NCI-H2107 treated with DMSO at 0.1 percent for 48 hours (cell line): ENCODE measurements around the gene DYNC2H1.

Source experiments
- DNase-seq: peaks from one replicate; lab custom pipeline; 2025; ENCODE audit not compliant: unreplicated experiment; lab: John Stamatoyannopoulos, UW

DYNC2H1 gene, protein sequence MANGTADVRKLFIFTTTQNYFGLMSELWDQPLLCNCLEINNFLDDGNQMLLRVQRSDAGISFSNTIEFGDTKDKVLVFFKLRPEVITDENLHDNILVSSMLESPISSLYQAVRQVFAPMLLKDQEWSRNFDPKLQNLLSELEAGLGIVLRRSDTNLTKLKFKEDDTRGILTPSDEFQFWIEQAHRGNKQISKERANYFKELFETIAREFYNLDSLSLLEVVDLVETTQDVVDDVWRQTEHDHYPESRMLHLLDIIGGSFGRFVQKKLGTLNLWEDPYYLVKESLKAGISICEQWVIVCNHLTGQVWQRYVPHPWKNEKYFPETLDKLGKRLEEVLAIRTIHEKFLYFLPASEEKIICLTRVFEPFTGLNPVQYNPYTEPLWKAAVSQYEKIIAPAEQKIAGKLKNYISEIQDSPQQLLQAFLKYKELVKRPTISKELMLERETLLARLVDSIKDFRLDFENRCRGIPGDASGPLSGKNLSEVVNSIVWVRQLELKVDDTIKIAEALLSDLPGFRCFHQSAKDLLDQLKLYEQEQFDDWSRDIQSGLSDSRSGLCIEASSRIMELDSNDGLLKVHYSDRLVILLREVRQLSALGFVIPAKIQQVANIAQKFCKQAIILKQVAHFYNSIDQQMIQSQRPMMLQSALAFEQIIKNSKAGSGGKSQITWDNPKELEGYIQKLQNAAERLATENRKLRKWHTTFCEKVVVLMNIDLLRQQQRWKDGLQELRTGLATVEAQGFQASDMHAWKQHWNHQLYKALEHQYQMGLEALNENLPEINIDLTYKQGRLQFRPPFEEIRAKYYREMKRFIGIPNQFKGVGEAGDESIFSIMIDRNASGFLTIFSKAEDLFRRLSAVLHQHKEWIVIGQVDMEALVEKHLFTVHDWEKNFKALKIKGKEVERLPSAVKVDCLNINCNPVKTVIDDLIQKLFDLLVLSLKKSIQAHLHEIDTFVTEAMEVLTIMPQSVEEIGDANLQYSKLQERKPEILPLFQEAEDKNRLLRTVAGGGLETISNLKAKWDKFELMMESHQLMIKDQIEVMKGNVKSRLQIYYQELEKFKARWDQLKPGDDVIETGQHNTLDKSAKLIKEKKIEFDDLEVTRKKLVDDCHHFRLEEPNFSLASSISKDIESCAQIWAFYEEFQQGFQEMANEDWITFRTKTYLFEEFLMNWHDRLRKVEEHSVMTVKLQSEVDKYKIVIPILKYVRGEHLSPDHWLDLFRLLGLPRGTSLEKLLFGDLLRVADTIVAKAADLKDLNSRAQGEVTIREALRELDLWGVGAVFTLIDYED (N-terminal part only)

DNA sequence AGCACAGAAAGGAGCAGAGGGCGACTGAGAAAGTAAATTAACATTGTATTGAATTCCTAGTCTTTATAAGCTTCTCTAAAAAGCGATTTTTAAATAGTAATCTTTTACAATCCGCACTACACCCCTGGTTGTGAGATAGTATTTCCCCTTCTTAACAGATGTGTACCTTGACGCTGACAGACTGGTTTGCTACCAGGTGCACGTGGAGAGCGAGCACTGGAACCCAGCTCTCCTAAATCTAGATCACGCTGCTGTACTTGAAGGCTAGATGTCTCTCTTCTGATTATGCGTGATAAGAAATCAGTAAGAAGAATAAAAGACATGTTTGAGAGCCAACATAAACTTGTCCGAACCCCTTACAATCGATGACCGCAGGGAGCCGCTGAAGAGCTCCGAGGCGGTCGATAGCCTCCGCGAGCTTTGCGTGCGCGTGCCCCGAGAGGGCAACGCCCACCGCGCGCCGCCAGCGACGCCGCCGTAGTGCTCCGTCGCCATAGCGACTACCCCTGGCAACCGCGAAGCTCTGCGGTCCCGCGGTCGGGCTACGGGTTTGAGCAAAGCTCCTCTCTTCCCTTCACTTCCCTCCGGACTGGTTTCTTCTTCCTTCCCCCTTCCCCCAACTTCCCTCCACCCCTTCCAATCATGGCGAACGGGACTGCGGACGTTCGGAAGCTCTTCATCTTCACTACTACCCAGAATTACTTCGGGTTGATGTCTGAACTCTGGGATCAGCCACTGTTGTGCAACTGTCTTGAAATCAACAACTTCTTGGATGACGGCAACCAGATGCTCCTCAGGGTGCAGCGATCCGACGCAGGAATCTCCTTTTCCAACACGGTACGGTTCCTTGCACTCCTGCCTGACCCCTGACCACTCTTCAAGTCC, at the start of gene DYNC2H1:
DYNC2H1 (plus strand) TSS at position 494 of the 885 bp plus-strand sequence; CDS start at position 643, 149 bp downstream.
- DNase-seq, result peak; percentile 54

DNA sequence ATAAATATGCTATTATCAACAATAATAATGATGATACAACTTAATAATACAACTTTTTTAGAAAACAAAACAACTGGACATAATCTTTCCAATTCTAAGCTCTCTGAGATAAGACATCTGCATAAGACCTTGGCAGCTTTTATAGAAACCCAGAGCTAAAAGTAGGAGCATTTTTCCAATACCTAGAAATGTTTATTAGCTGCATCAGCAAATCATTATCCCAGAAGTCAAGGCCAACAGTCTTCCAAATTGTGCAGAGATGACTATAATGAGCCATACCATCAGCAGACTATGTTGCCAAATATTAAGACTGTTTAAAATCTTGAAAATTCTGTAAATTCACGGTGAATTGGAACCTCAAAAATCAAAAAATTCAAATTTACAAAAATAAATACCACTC, 47.6 kb upstream of the DYNC2H1 start:
- DNase-seq, result no peak

DNA sequence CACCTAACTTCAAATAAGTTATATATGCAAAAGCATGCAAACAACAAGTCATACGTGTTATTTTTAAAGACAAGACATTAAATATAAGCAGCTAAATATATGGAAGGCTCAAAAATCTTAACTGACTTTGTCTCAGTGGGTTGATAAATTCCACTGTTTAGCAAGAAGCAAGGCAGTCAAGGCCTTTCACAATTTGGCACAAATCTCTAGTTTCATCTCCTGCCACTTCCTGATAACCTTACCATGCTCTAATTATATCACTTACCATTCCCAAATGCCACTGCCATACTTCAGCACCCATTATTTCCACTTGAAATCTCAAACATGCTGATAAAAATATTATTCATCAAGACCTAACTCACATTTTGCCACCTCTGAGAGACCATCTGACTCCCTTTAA, 42.1 kb upstream of the DYNC2H1 start:
- no peak for DNase-seq

DNA sequence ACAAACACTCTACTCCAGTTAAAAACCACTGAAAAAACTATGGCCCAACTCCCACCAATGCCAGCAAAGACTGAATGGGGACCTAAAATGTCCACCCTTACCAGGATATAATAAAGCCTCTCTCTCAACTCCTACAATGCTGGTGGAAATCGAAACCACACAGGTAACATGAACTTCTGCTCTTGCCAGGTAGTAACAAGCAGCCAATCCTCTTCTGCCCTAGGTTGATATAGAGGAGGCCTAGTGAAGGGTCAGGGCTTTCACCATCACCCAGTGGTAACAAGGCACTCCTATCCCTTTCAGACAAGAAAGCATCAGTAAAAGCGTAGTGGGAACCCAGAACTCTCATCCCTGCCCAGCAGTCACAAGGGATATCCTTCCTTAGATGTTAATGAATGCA, 39.9 kb upstream of the DYNC2H1 start:
- peak; percentile 18 for DNase-seq

DNA sequence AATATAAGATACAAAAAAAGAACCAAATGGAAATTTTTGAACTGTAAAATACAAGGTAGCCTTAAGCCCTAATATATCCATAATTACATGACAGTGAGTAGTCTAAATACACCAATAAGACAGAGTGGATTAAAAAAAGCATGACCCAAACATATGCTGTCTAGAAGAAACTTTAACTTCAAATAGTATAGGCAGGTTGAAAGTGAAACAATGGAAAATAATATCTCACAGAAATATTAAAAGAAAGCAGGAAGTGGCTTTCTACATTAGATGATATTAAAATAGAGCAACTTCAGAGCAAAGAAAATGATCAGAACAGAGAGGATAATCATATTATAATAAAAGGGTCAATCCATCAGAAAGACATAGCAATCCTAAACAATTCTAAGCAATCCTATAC, 39.1 kb upstream of the DYNC2H1 start:
- DNase-seq, result no peak

DNA sequence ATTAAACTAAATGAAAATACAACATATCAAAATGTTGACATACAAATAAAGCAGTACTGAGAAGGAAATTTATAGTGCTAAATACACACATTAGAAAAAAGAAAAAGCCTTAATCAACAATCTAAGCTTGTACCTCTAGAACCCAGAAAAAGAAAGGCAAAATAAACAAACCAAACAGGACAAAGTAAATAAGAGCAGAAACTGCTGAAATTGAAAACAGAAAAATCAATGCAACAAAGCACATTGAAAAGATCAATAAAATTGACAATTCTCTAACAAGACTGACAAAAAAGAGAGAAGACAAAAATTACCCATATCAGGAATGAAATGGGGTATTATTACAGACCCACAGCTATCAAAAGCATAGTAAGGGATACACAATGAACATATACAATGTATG, 38.2 kb upstream of the DYNC2H1 start:
- no peak for DNase-seq

DNA sequence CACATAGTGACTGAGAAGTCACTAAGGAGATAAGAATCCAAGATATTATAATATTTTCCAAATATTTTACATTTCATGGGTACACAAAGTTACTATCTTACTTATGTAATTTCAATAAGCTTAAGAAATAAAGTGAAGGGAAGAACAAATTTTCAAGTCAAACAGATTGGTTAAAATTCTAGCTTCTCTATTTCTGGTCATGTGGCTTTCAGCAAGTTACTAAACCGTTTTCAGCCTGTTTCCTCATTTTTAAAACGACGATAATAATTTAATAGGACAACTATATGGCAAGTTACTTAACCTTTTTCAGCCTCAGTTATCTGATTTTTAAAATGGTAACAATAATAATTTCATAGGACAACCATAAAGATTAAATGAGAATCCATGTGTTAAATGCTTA, 32.9 kb upstream of the DYNC2H1 start:
- no peak for DNase-seq

DNA sequence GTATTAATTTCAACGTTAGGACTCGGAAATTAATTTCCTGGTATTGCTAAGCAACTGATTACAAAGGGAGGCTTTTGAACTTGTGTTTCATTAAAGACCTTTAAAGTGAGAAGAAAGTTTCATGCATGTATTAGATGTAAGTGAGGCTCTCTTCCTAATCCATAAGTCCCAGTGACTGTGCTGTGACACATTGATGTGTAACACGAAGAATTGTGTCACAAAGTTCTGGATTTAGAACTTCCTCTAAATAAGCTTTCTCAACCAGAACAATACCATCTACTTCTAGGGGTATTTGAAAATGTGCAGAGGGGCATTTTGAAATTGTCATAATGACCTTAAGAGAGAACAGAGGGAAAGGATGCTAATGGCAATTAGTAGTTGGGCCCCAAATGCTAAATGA, 31.7 kb upstream of the DYNC2H1 start:
- no peak for DNase-seq

DNA sequence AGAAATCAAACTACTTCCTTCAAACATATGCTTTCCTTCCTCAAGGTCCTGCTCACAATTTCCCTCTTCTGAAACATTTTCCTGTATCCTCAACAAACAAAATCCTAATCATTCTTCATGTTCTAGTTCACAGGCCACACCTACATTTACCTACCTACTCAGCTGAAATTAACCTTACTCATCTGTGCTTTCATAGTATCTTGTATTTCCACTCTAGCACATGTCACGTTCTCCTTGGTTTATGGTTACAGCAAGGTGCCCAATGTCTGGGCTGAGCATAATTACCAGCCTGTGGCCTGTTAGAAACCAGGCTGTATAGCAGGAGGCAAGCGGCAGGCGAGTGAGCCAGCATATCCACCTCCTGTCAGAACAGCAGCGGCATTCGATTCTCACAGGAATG, 30.5 kb upstream of the DYNC2H1 start:
- no peak for DNase-seq

DNA sequence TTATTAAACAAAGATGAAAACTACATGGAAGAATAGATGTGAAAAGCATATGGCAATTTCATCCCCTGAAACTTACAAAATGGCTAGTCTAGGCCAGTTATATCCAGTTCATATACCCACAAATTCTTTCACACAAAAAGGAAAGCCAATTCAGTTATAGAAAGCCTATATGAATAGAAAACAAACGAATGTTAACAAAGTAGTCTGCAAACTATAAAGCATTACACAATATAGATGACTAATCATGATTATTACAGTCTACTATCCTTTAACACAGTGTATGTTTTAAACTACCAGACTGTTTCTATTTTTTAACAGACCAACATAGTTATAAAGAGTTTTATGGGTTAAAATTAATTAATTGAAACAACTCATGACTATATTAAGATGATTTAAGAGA, 29.4 kb upstream of the DYNC2H1 start:
- DNase-seq, result no peak

DNA sequence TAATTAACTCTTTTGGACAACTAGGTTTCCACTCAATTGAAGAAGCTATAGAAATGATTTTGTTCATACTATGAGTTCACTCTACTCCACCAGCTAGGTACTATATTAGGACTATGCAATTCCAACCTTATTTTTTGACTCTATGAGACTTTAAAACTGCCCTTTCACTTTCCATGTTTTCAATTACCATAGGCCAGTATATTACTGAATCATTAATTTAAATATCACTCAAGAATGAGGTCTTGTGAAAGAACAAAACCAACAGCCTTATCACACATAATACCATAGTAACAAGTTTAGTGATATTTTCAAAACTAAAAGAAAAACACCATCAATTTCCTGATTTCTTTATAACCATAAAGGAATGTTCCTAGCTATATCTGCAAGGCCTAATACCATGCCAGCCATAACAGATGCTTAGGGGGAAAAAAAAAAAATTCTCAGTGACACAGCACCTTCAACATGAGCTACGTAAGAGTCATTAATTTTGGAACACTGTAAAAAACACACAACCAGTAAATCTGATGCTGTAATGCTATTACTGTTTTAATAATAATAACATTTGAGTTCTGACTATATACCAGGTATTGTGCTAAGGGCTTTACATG, 23.4 kb upstream of the DYNC2H1 start:
- no peak for DNase-seq

DNA sequence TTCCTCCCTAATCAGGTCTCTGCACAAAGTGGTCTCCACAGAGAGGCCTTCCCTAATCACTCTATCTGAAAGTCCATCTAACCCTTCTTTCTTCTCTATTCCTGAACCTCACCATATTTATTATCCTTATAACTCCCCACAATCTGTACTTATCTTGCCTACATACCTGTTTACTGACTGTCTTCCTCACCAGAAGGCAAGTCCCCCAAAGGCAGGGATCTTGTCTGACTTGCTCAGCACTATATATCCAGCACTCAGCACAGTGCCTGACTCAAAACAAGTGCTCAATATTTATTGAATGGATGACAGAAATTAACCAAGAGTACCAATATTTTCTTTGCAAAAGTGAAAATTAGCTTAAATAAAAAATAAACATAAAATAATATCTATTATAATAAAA, 22.8 kb upstream of the DYNC2H1 start:
- no peak for DNase-seq

DNA sequence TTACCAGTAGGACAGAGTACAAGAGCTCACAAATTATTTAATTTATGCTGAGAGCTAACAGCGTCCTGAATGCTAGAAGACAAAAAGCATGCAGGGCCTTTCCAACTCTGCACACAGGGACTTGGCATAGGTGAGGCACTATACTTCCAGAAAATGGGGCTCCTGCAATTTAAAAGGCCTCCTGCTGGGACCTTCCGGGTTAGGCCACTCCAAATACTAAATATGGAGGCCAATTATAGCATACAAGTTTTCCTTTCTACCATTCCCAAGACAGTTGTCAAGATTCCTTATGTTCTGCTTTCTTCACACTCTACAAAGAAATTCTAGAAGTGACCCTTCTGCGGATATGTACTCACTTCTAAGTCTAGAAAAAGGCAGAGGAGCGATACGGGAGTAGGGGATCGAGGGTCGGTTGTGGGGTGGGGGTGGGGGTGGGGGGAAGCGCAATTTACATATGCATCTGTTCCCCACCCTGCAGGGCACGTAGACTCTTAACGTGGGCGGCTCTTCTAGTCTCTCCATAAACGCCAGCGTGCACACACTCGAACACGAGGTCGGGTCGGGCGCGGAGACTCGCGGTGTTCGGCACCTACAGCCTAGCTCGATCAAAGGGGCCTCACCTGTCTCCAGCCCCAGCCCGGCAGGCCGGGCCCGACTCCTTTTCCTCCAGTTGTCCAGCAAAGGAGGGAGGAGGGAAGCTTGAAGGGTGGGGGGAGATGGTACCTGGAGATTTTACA, 18.0 kb upstream of the DYNC2H1 start:
- DNase-seq, result peak; percentile 51

DNA sequence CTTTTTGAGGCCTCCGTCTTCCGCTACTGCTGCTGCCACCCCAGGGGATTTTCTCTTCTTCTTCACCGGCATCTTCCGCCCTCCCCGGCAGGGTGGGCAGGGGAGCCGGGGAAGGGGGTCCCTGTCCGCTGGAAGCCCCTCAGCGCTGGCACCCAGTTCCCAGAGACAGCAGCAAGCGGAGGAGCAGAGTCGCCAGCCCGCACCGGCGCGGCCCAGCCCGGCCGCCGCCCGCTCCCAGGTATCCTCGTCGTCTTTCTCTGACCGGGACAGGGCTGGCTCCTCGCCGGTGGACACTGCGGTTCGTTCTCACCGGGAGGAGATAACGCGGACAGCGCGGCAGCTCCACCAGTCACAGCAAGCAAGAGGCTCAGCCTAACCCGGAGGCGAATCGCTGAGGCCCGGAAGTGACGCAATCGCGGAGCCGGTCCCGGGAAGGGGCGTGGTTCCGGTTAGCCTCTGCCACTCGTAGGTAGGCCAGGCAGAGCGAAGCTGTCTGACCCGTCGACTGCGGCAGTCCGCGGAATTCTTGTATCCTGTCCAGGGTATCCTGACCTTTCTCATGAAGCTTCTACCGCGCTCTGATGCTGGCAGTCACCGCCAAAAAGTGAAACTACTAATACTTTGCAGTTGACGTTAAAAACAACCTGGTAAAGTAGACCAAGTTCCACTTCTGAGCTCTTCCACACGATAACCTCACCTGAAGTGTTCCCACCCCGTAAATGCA, 17.3 kb upstream of the DYNC2H1 start, which contains the start of gene DCUN1D5:
DCUN1D5 (minus strand) TSS at position 360 of the 724 bp plus-strand sequence; CDS start at position 72, 288 bp downstream.
- peak; percentile 77 for DNase-seq

DNA sequence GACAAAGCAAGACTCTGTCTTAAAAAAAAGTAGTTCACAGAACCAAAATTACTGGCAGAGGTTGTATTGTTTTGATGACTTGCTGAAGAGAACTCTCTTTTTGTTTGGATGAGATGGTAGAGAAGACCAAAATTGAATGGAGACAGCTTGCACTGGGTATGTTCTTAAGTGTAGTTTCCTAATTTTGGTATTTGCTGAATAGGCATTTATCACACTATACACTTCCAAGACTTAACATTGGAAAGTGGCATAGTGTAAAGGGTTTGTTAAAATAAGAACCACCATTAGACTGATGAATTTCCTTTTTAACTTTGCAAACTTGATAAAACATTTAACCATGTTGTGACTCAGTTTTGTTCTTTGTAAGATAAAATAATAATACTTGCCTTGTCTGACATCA, 11.9 kb upstream of the DYNC2H1 start:
- DNase-seq, result no peak

DNA sequence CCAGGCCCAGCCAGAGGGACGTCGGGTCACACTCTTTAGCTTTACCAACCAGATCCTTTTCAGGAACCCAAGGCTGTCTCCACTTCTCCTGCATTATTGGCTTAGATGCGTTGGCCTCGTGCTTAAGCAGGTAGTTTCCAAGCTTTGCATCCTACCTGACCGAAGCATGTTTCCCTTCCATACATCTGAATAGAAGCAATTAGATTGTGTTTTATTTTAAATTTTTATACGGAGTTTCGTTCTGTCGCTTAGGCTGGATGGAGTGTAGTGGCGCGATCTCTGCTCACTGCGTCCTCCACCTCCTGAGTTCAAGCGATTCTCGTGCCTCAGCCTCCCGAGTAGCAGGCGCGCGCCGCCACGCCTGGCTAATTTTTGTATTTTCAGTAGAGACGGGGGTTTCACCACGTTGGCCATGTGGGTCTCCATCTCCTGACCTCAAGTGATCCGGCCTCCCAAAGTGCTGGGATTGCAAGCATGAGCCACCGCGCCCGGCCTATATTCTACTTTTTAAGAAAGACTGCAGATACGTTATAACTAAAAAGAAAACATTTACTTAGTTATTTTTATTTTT, 677 bp downstream of the DYNC2H1 start:
- DNase-seq, result no peak

DNA sequence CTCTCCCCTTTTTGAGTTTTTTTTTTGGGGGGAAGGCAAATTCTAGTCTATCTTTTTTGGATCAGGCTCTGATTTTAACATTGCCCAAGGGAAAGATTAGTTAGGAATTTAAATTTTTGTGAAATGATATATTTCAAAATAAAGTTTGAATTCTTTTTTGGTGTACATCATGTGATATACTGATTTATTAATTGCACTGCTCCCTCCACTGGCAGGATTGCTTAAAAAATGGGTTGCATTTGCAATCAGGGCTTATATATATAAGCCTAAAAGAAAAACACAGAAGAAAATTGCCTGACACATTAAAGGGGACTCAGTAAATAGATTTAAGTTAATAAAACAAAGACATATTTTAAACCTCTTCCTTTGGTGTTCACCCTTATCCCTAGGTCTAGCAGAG, 1.2 kb downstream of the DYNC2H1 start:
- DNase-seq, result no peak

DNA sequence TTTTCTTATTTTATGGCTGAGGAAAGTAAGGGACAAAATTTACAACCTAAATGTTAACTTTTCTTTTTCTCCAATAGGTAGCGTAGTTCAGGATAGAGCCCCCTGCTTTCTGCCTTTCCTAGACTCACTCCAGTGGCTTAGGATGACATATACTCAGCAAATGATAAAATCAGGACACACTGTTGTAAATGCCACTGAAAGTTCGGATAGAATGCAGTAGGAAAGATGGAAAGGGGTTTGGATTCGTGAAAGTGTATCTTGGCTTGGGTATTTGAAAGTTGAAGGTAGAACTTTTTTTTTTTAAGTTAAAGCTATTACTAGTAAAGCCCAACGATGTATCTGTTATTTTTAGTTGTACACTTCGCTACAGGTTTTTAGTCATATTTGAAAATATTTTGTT, 2.2 kb downstream of the DYNC2H1 start:
- DNase-seq, result no peak
